Chondrocyte (in vitro differentiated cells): ENCODE results near the gene KRT81. TPM values are rescaled to one million over a fixed set of nuclear protein-coding genes. Genes with fewer than 3 reads are reported as not detected.
A peak's percentile ranks its signal among the peaks of the same experiment; 100 is the strongest.

Experiments used
- DNase-seq: peaks from one replicate; pipeline ENCODE4 v3.0.0; 2021; ENCODE audit warnings: mixed read lengths, low spot score
- H3K27ac Mint-ChIP-seq: one replicate; pipeline ENCODE4 v1.8.0; 2021; ENCODE audit warnings: mild to moderate bottlenecking, moderate library complexity, mixed read lengths; ENCODE audit not compliant: unreplicated experiment
- H3K27me3 Mint-ChIP-seq: 2 replicates; pipeline ENCODE4 v1.8.0; 2021; ENCODE audit warnings: low read depth, mixed read lengths
- H3K36me3 Mint-ChIP-seq: 2 replicates; pipeline ENCODE4 v1.8.0; 2021; ENCODE audit warnings: low read depth, mixed read lengths
- H3K4me1 Mint-ChIP-seq: 2 replicates; pipeline ENCODE4 v1.8.0; 2021; ENCODE audit warnings: low read depth, mild to moderate bottlenecking, mixed read lengths
- H3K4me3 Mint-ChIP-seq: one replicate; pipeline ENCODE4 v1.8.0; 2021; ENCODE audit warnings: mild to moderate bottlenecking, moderate library complexity, mixed read lengths; ENCODE audit not compliant: unreplicated experiment
- H3K9me3 Mint-ChIP-seq: 2 replicates; pipeline ENCODE4 v1.8.0; 2021; ENCODE audit warnings: low read depth, mixed read lengths
- total RNA-seq: library from RNA; stranded (reverse); gene quantifications from 3 replicates; pipeline ENCODE4 v1.2.1, GENCODE V29; 2021
- TF ChIP-seq, protein P1 (sequence below): fragments of 200-600 bp; sonication (generic); IDR thresholded peaks from 2 replicates; pipeline ENCODE4 v1.5.0; 2021; ENCODE audit warnings: antibody characterized with exemption, mild to moderate bottlenecking, moderate library complexity

KRT81 gene
- total RNA-seq, 1 donor from 2014 or later = 1.3 TPM

DNA sequence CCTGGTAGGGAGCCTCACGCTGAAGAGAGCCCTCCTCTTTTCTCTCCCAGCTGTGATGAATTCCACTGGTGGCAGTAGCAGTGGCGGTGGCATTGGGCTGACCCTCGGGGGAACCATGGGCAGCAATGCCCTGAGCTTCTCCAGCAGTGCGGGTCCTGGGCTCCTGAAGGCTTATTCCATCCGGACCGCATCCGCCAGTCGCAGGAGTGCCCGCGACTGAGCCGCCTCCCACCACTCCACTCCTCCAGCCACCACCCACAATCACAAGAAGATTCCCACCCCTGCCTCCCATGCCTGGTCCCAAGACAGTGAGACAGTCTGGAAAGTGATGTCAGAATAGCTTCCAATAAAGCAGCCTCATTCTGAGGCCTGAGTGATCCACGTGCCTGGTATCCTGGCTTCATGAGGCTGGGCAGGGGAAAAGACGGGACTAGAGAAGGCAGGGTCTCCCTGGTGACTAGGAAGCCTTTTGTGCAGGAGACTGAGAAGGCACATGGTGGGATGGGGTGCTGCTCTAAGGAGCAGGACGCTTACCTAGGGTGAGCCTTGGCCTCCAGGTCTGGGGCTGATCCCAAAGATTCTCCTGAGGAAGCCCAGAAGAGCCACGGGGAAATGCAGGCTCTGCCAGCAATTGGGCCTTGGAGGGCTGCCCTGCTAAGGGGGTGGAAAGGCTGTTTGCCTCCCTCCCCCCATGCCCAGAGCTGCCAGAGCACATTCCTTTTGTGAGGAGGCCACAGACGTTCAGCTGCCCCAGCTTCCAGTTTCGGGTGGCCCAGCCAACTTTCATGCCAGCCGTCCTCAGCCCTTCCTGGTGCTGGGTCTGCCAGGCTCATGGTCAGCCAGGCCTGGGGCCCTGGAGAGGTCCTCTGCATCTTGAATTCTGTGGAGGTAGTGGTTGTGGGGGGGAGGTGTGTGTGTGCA is 42.5 kb downstream of the KRT81 start:
- no peaks in the 10 kb centered on the region for H3K27me3 Mint-ChIP-seq
- H3K36me3 Mint-ChIP-seq = no peaks in the 10 kb centered on the region
- H3K4me1 Mint-ChIP-seq = peaks cover 63% of the 10 kb centered on the region
- TF ChIP-seq, protein P1, sequence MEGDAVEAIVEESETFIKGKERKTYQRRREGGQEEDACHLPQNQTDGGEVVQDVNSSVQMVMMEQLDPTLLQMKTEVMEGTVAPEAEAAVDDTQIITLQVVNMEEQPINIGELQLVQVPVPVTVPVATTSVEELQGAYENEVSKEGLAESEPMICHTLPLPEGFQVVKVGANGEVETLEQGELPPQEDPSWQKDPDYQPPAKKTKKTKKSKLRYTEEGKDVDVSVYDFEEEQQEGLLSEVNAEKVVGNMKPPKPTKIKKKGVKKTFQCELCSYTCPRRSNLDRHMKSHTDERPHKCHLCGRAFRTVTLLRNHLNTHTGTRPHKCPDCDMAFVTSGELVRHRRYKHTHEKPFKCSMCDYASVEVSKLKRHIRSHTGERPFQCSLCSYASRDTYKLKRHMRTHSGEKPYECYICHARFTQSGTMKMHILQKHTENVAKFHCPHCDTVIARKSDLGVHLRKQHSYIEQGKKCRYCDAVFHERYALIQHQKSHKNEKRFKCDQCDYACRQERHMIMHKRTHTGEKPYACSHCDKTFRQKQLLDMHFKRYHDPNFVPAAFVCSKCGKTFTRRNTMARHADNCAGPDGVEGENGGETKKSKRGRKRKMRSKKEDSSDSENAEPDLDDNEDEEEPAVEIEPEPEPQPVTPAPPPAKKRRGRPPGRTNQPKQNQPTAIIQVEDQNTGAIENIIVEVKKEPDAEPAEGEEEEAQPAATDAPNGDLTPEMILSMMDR = no peak
- H3K9me3 Mint-ChIP-seq = no peaks in the 10 kb centered on the region
- no peak for DNase-seq
- peak overlapping the region; percentile 80 for H3K27ac Mint-ChIP-seq
- H3K4me3 Mint-ChIP-seq = peak overlapping the region; percentile 17

- no peak overlapping the region for H3K4me3 Mint-ChIP-seq
- H3K4me1 Mint-ChIP-seq = peaks cover 72% of the 10 kb centered on the region
- H3K27me3 Mint-ChIP-seq = no peaks in the 10 kb centered on the region
These were observed 43.5 kb downstream of the KRT81 start for GRCh38 chr12:52247622-52248540.

GRCh38 chr12:52246720-52247621 is 44.4 kb downstream of the KRT81 start:
- DNase-seq = no peak

More at GRCh38 chr12:52247622-52248540, 43.5 kb downstream of the KRT81 start:
- DNase-seq = no peak
- peak overlapping the region; percentile 92 for H3K27ac Mint-ChIP-seq
- TF ChIP-seq, protein P1 = no peak
- H3K36me3 Mint-ChIP-seq = no peaks in the 10 kb centered on the region
- H3K9me3 Mint-ChIP-seq = no peaks in the 10 kb centered on the region

DNA sequence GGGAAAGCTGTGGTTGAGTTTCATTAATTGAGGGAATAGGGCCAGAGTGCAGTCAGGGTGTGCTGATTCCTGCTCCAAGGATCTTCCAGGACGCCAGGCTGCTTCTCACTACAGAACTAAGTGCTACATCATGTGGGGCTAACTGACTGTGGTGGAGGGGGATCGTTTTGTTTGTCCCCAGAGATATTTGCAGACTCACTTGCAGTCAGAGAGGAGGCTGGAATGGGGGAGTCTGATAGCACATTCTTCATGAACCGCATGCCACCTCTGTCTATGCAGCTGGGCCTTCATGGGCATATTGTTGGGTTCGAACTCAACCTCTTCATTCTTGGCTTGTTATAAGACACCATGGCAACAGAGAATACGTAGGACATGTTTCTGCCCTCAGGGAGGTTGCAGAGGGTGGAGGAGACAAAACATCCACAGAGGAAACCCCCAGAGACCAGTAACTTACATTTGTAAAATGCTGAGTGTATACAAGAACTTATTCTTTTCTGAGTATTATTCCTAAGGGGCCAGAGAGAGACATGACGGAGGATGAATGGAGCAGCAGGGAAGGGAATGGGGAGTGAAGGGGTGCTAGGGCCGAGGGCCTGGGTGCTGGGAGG is 45.3 kb downstream of the KRT81 start:
- no peak for DNase-seq
- TF ChIP-seq, protein P1 = no peak
- H3K9me3 Mint-ChIP-seq = no peaks in the 10 kb centered on the region
- no peaks in the 10 kb centered on the region for H3K36me3 Mint-ChIP-seq
- no peak overlapping the region for H3K4me3 Mint-ChIP-seq
- H3K27me3 Mint-ChIP-seq = no peaks in the 10 kb centered on the region
- H3K4me1 Mint-ChIP-seq = peaks cover 87% of the 10 kb centered on the region
- peak overlapping the region; percentile 92 for H3K27ac Mint-ChIP-seq

More at GRCh38 chr12:52246720-52247621, 44.4 kb downstream of the KRT81 start:
- Mint-ChIP-seq H3K27me3 (no peaks in the 10 kb centered on the region), H3K36me3 (no peaks in the 10 kb centered on the region), H3K4me3 (no peak overlapping the region), H3K27ac (peak overlapping the region; percentile 92), H3K9me3 (no peaks in the 10 kb centered on the region), H3K4me1 (peaks cover 82% of the 10 kb centered on the region)
- TF ChIP-seq, protein P1 = no peak
